DND-41 (cell line): ENCODE measurements around the gene FHDC1.

Experiments used
- ATAC-seq: fragments of 200-7000 bp; cut with Tn5 transposase; 3 replicates; pipeline ENCODE4 v1.9.1; 2021; ENCODE audit warnings: low read depth; ENCODE audit not compliant: insufficient read depth
- DNase-seq: peaks from one replicate; pipeline ENCODE4 v3.0.0-alpha.2; 2020
- H2AFZ ChIP-seq: 2 replicates; pipeline ENCODE4 v1.6.0; 2012; ENCODE audit warnings: low read depth, low read length
- H3K27ac ChIP-seq: 2 replicates; pipeline ENCODE4 v1.5.1; 2012; ENCODE audit warnings: low read length, inconsistent platforms
- H3K27me3 ChIP-seq: fragments of 200-600 bp; sonication (generic); 2 replicates; pipeline ENCODE4 v1.6.0; 2012; ENCODE audit warnings: low read length, mild to moderate bottlenecking, inconsistent platforms; ENCODE audit not compliant: insufficient read depth, poor library complexity
- H3K36me3 ChIP-seq: 2 replicates; pipeline ENCODE4 v1.5.1; 2012; ENCODE audit warnings: low read length, inconsistent platforms; ENCODE audit not compliant: insufficient read depth
- H3K4me1 ChIP-seq: 2 replicates; pipeline ENCODE4 v1.5.1; 2012; ENCODE audit warnings: mild to moderate bottlenecking, low read length; ENCODE audit not compliant: insufficient read depth
- H3K4me2 ChIP-seq: 2 replicates; pipeline ENCODE4 v1.6.0; 2012; ENCODE audit warnings: mild to moderate bottlenecking, moderate library complexity, low read length, inconsistent platforms; ENCODE audit not compliant: insufficient read depth
- H3K4me3 ChIP-seq, 2 experiments: fragments of 200-600 bp in 1 of 2; shearing (Covaris generic) in 1 of 2; 2 replicates each; pipeline ENCODE4 v1.5.1; 2012 to 2016; ENCODE audit warnings: inconsistent platforms in 2 of 2, low read length in 2 of 2, mild to moderate bottlenecking in 2 of 2, low read depth in 1 of 2, moderate library complexity in 1 of 2
- H3K79me2 ChIP-seq: 2 replicates; pipeline ENCODE4 v1.6.0; 2012; ENCODE audit warnings: low read length, inconsistent platforms; ENCODE audit not compliant: insufficient read depth
- H3K9ac ChIP-seq: 2 replicates; pipeline ENCODE4 v1.6.0; 2012; ENCODE audit warnings: low read depth, mild to moderate bottlenecking, inconsistent platforms, low read length, moderate library complexity
- H3K9me3 ChIP-seq: 2 replicates; pipeline ENCODE4 v1.5.1; 2012; ENCODE audit warnings: low read length, moderate library complexity, mild to moderate bottlenecking, inconsistent platforms; ENCODE audit not compliant: insufficient read depth, severe bottlenecking
- H4K20me1 ChIP-seq: 2 replicates; pipeline ENCODE4 v1.6.0; 2012; ENCODE audit warnings: low read length; ENCODE audit not compliant: insufficient read depth
- CTCF ChIP-seq: IDR thresholded peaks from 2 replicates; pipeline ENCODE4 v1.5.1; 2012; ENCODE audit warnings: borderline replicate concordance, low read length, moderate library complexity, mild to moderate bottlenecking; ENCODE audit not compliant: poor library complexity, severe bottlenecking; ENCODE audit errors: extremely low read depth
- EZH2 ChIP-seq: IDR thresholded peaks from 3 replicates; pipeline ENCODE4 v1.6.1; 2012; ENCODE audit warnings: borderline replicate concordance, low read depth, mild to moderate bottlenecking, moderate library complexity, low read length, inconsistent platforms; ENCODE audit not compliant: severe bottlenecking

The FHDC1 gene

GRCh38 chr4:152996672-152997071, 60.5 kb downstream of the FHDC1 start:
- TF ChIP-seq EZH2, result no peak
- TF ChIP-seq CTCF, result no peak
- H3K4me1 ChIP-seq, result no peaks in the 10 kb centered on the region
- H3K36me3 ChIP-seq, result no peaks in the 10 kb centered on the region
- H2AFZ ChIP-seq, result no peak overlapping the region
- H3K79me2 ChIP-seq, result no peaks in the 10 kb centered on the region
- H3K27ac ChIP-seq, result no peak overlapping the region
- H3K4me3 ChIP-seq, result no peak overlapping the region
- DNase-seq (no peak), ATAC-seq (no peak)
- no peak overlapping the region for H3K9ac ChIP-seq
- H3K27me3 ChIP-seq, result peaks cover 3% of the 10 kb centered on the region
- no peaks in the 10 kb centered on the region for H4K20me1 ChIP-seq
- no peak overlapping the region for H3K4me2 ChIP-seq
- H3K9me3 ChIP-seq, result no peaks in the 10 kb centered on the region

- DNase-seq, result no peak
- H3K36me3 ChIP-seq, result no peaks in the 10 kb centered on the region
- no peaks in the 10 kb centered on the region for H3K79me2 ChIP-seq
- ATAC-seq, result no peak
- H3K4me1 ChIP-seq, result no peaks in the 10 kb centered on the region
- no peak overlapping the region for H3K4me3 ChIP-seq
- H3K27me3 ChIP-seq, result peaks cover 3% of the 10 kb centered on the region
- H4K20me1 ChIP-seq, result no peaks in the 10 kb centered on the region
- no peak overlapping the region for H2AFZ ChIP-seq
- H3K9ac ChIP-seq, result no peak overlapping the region
- no peak overlapping the region for H3K27ac ChIP-seq
- H3K4me2 ChIP-seq, result no peak overlapping the region
- no peak for TF ChIP-seq CTCF
- TF ChIP-seq EZH2, result no peak
- no peaks in the 10 kb centered on the region for H3K9me3 ChIP-seq
Observed at GRCh38 chr4:152997288-152997687, 61.2 kb downstream of the FHDC1 start.

GRCh38 chr4:152997771-152998487, 61.8 kb downstream of the FHDC1 start:
- no peak for DNase-seq
- no peak overlapping the region for H3K4me2 ChIP-seq
- peaks cover 3% of the 10 kb centered on the region for H3K27me3 ChIP-seq
- ATAC-seq, result no peak
- H3K4me3 ChIP-seq, result no peak overlapping the region
- no peaks in the 10 kb centered on the region for H4K20me1 ChIP-seq
- no peaks in the 10 kb centered on the region for H3K4me1 ChIP-seq
- H3K9ac ChIP-seq, result no peak overlapping the region
- TF ChIP-seq CTCF (no peak), EZH2 (no peak)
- no peak overlapping the region for H2AFZ ChIP-seq
- no peak overlapping the region for H3K27ac ChIP-seq
- no peaks in the 10 kb centered on the region for H3K9me3 ChIP-seq
- H3K79me2 ChIP-seq, result no peaks in the 10 kb centered on the region
- H3K36me3 ChIP-seq, result no peaks in the 10 kb centered on the region
